Measurements from ENCODE around the gene TOMM34. TPM values are rescaled to one million over a fixed set of nuclear protein-coding genes. Genes with fewer than 3 reads are reported as not detected.

TOMM34 gene
- total RNA-seq, 1 donor from 2014 or later, result 27.3 TPM

GRCh38 chr20:44896583-44896982 is 63.6 kb downstream of the TOMM34 start:
- no peaks in the 10 kb centered on the region for H3K9me3 ChIP-seq (ENCODE audit: low read depth)
- Mint-ChIP-seq H3K9me3 (no peaks in the 10 kb centered on the region), H3K27me3 (ENCODE audit: insufficient read depth, low read depth) (no peaks in the 10 kb centered on the region), H3K4me3 (no peak overlapping the region), H3K27ac (no peak overlapping the region), H3K36me3 (peaks cover 13% of the 10 kb centered on the region), H3K4me1 (peaks cover 2% of the 10 kb centered on the region)
- no peak overlapping the region for H3K4me2 ChIP-seq
- H3K9ac ChIP-seq, result no peak overlapping the region
- H4K20me1 ChIP-seq (ENCODE audit: low read depth), result peaks cover 97% of the 10 kb centered on the region
- peaks cover 99% of the 10 kb centered on the region for H3K79me2 ChIP-seq (ENCODE audit: low read depth)
- H2AFZ ChIP-seq (replicated peaks), result no peak overlapping the region
- no peak overlapping the region for H3K4me3 ChIP-seq
- H3K36me3 ChIP-seq, result no peaks in the 10 kb centered on the region
- peak overlapping the region; percentile 33 for H3K27ac ChIP-seq
- H3F3A ChIP-seq (ENCODE audit: low read depth), result no peaks in the 10 kb centered on the region
- H3K27me3 ChIP-seq, result no peaks in the 10 kb centered on the region
- TF ChIP-seq EZH2phosphoT487 (IDR thresholded peaks at IDR 0.05) (no peak), CTCF (IDR thresholded peaks at IDR 0.05) (no peak), EZH2 (IDR thresholded peaks at IDR 0.05) (no peak)
- H3K4me1 ChIP-seq, result no peaks in the 10 kb centered on the region
- DNase-seq (ENCODE audit: low spot score), result no peak

GRCh38 chr20:44894959-44895358 is 65.2 kb downstream of the TOMM34 start:
- Histone ChIP-seq H3K9ac (no peak overlapping the region), H3K79me2 (ENCODE audit: low read depth) (peaks cover 100% of the 10 kb centered on the region), H3K27ac (no peak overlapping the region), H3K27me3 (no peaks in the 10 kb centered on the region), H2AFZ (replicated peaks) (no peak overlapping the region), H3K36me3 (no peaks in the 10 kb centered on the region), H3K9me3 (ENCODE audit: low read depth) (no peaks in the 10 kb centered on the region), H3K4me2 (no peak overlapping the region), H4K20me1 (ENCODE audit: low read depth) (peaks cover 98% of the 10 kb centered on the region), H3K4me3 (no peak overlapping the region), H3K4me1 (no peaks in the 10 kb centered on the region), H3F3A (ENCODE audit: low read depth) (no peaks in the 10 kb centered on the region)
- Mint-ChIP-seq H3K4me3 (no peak overlapping the region), H3K9me3 (no peaks in the 10 kb centered on the region), H3K27ac (no peak overlapping the region), H3K36me3 (peaks cover 13% of the 10 kb centered on the region), H3K27me3 (ENCODE audit: insufficient read depth, low read depth) (no peaks in the 10 kb centered on the region), H3K4me1 (peaks cover 2% of the 10 kb centered on the region)
- TF ChIP-seq CTCF (IDR thresholded peaks at IDR 0.05) (no peak), EZH2phosphoT487 (IDR thresholded peaks at IDR 0.05) (no peak), EZH2 (IDR thresholded peaks at IDR 0.05) (no peak)
- no peak for DNase-seq (ENCODE audit: low spot score)

Small RNAs within 50 kb of the gene (small RNA-seq; reads per million reads assigned to genes)
- gene RF00019, result not detected

Other genes starting within 250 kb of the TOMM34 start
- gene CCN5, start 245.0 kb downstream of the TOMM34 start, total RNA-seq (ENCODE audit: low replicate concordance), result not detected in 2 replicates
- gene KCNK15, start 214.5 kb downstream of the TOMM34 start, total RNA-seq (ENCODE audit: low replicate concordance), result 0.21 TPM in 1 of 2 replicates, not detected in the other
- gene RIMS4, start 149.9 kb downstream of the TOMM34 start, total RNA-seq (ENCODE audit: low replicate concordance), result 5.3 and 7.8 TPM in 2 replicates
- 99.4 and 107 TPM in 2 replicates for gene YWHAB, start 74.7 kb downstream of the TOMM34 start, total RNA-seq (ENCODE audit: low replicate concordance)
- 45.3 and 56.3 TPM in 2 replicates for gene PABPC1L, start 50.3 kb downstream of the TOMM34 start, total RNA-seq (ENCODE audit: low replicate concordance)
- 32.7 and 46.1 TPM in 2 replicates for gene STK4, start 6.1 kb upstream of the TOMM34 start, total RNA-seq (ENCODE audit: low replicate concordance)
- 0.03 TPM in 1 of 2 replicates, not detected in the other for gene KCNS1, start 140.7 kb upstream of the TOMM34 start, total RNA-seq (ENCODE audit: low replicate concordance)
- gene WFDC5, start 154.8 kb upstream of the TOMM34 start, total RNA-seq (ENCODE audit: low replicate concordance), result not detected in 2 replicates
- gene WFDC12, start 164.1 kb upstream of the TOMM34 start, total RNA-seq (ENCODE audit: low replicate concordance), result not detected in 2 replicates
- gene PI3, start 214.5 kb upstream of the TOMM34 start, total RNA-seq (ENCODE audit: low replicate concordance), result not detected in 2 replicates
- gene SEMG1, start 246.6 kb upstream of the TOMM34 start, total RNA-seq (ENCODE audit: low replicate concordance), result not detected in 2 replicates